Testis (tissue), 2 donors: Measurements from ENCODE around the gene SOST.
"Not testable (repeated sequence)": the region's sequence is repeated elsewhere in the genome, so short reads cannot be mapped to it uniquely, and the experiment has no call there.

Experiments used
- CTCF ChIP-seq, 3 experiments: fragments of 450-650 bp in 2 of 3; fragments of 200-600 bp in 1 of 3; sonication (generic) in 1 of 3; IDR thresholded peaks; one replicate each; pipeline ENCODE4 v1.5.1; 2016 to 2019; ENCODE audit warnings: antibody characterized with exemption in 3 of 3, mild to moderate bottlenecking in 2 of 3, moderate library complexity in 1 of 3
- POLR2A ChIP-seq: fragments of 450-650 bp; IDR thresholded peaks from one replicate; pipeline ENCODE4 v1.6.1; 2017; ENCODE audit warnings: antibody characterized with exemption, mild to moderate bottlenecking, moderate library complexity

DNA sequence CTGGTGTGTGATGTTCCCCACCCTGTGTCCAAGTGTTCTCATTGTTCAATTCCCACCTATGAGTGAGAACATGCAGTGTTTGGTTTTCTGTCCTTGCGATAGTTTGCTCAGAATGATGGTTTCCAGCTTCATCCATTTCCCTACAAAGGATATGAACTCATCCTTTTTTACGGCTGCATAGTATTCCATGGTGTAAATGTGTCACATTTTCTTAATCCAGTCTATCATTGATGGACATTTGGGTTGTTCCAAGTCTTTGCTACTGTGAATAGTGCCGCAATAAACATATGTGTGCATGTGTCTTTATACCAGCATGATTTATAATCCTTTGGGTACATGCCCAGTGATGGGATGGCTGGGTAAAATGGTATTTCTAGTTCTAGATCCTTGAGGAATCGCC, 34.1 kb upstream of the SOST start:
- not testable (repeated sequence) for TF ChIP-seq CTCF (IDR thresholded peaks at IDR 0.05); POLR2A
